Activated gamma-delta T cell treated with anti-CD3 and anti-CD28 coated beads, Interleukin-2, amount 50 U/mL, for 16 hours (primary cell): ENCODE results near the gene FRMD4B.

Experiments
- DNase-seq: peaks from one replicate; pipeline ENCODE4 v3.0.0-alpha.2; 2020; ENCODE audit warnings: low read depth

The FRMD4B gene

GRCh38 chr3:69166446-69166845, 219.4 kb downstream of the FRMD4B start:
- no peak for DNase-seq

- DNase-seq, result no peak
These were observed 220.1 kb downstream of the FRMD4B start for GRCh38 chr3:69165744-69166143.

- no peak for DNase-seq
These were observed 221.6 kb downstream of the FRMD4B start for GRCh38 chr3:69164296-69164695.

GRCh38 chr3:69162308-69162980, 223.4 kb downstream of the FRMD4B start:
- DNase-seq, result no peak

GRCh38 chr3:69161587-69162307, 224.1 kb downstream of the FRMD4B start:
- DNase-seq, result peak; percentile 15

GRCh38 chr3:69160525-69160924, 225.4 kb downstream of the FRMD4B start:
- no peak for DNase-seq

GRCh38 chr3:69160107-69160506, 225.8 kb downstream of the FRMD4B start:
- no peak for DNase-seq

GRCh38 chr3:69149586-69149985, 236.3 kb downstream of the FRMD4B start:
- DNase-seq, result no peak

- no peak for DNase-seq
These were observed 240.2 kb downstream of the FRMD4B start for GRCh38 chr3:69145688-69146087.

- DNase-seq, result no peak
These were observed 241.2 kb downstream of the FRMD4B start for GRCh38 chr3:69144631-69145245.

GRCh38 chr3:69143612-69144011, 242.3 kb downstream of the FRMD4B start:
- DNase-seq, result no peak

GRCh38 chr3:69142797-69143454, 243.0 kb downstream of the FRMD4B start:
- DNase-seq, result no peak

- no peak for DNase-seq
These were observed 243.8 kb downstream of the FRMD4B start for GRCh38 chr3:69142090-69142489.

- DNase-seq, result no peak
These were observed 244.6 kb downstream of the FRMD4B start for GRCh38 chr3:69141313-69141712.

- no peak for DNase-seq
These were observed 248.5 kb downstream of the FRMD4B start for GRCh38 chr3:69137412-69137811.

- DNase-seq, result no peak
These were observed 248.9 kb downstream of the FRMD4B start for GRCh38 chr3:69137005-69137404.

GRCh38 chr3:69130689-69131088, 255.2 kb downstream of the FRMD4B start:
- DNase-seq, result no peak

- DNase-seq, result no peak
These were observed 256.4 kb downstream of the FRMD4B start for GRCh38 chr3:69129531-69129930.

GRCh38 chr3:69128509-69128908, 257.4 kb downstream of the FRMD4B start:
- DNase-seq, result no peak

- DNase-seq, result no peak
These were observed 258.9 kb downstream of the FRMD4B start for GRCh38 chr3:69126999-69127398.

GRCh38 chr3:69126216-69126615, 259.7 kb downstream of the FRMD4B start:
- no peak for DNase-seq

- no peak for DNase-seq
These were observed 263.5 kb downstream of the FRMD4B start, which contains the start of gene LMOD3 for GRCh38 chr3:69122403-69122802. TSS of gene LMOD3 (minus strand) at chr3:69122595. CDS start at chr3:69122386, 209 bp downstream.

GRCh38 chr3:69121950-69122349, 263.9 kb downstream of the FRMD4B start:
- DNase-seq, result no peak
